ENCODE data around the gene ENAH.

Gene ENAH

GRCh38 chr1:225559902-225560301 lies 93.0 kb downstream of the ENAH start:
- no peaks in the 10 kb centered on the region for H3K27me3 ChIP-seq (ENCODE audit: control insufficient read depth, insufficient read depth, low read length)
- no peak overlapping the region for H3K27ac ChIP-seq (ENCODE audit: low read depth, low read length)
- H3K36me3 ChIP-seq (ENCODE audit: control insufficient read depth, insufficient read depth, low read length), result peaks cover 5% of the 10 kb centered on the region
- no peaks in the 10 kb centered on the region for H3K4me1 ChIP-seq (ENCODE audit: control insufficient read depth, insufficient read depth, low read length)
- H3K9ac ChIP-seq (ENCODE audit: low read length), result no peak overlapping the region
- no peak overlapping the region for H3K4me3 ChIP-seq (ENCODE audit: low read length)

DNA sequence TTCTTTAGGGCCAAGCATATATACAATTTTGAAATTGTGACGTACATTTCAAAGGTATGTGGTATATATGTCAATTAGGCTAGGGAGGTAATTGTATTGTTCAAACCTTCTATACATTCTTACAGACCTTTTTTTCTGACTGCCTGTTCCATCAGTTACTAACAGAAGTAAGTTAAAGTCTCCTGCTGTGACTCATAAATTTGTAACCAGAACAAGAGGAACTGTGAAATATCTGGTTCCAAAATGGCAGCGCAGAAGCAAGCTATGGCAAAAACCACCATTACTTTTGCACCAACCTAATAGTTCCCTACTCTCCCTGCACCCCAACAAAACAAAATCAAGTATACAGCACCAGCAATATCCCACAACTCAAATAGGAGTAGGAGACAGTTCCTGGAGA lies 93.6 kb downstream of the ENAH start:
- Histone ChIP-seq H3K27me3 (ENCODE audit: control insufficient read depth, insufficient read depth, low read length) (no peaks in the 10 kb centered on the region), H3K4me3 (ENCODE audit: low read length) (no peak overlapping the region)

GRCh38 chr1:225556694-225557093 lies 96.2 kb downstream of the ENAH start:
- no peaks in the 10 kb centered on the region for H3K27me3 ChIP-seq (ENCODE audit: control insufficient read depth, insufficient read depth, low read length)
- no peaks in the 10 kb centered on the region for H3K4me1 ChIP-seq (ENCODE audit: control insufficient read depth, insufficient read depth, low read length)
- H3K36me3 ChIP-seq (ENCODE audit: control insufficient read depth, insufficient read depth, low read length), result peaks cover 5% of the 10 kb centered on the region
- H3K4me3 ChIP-seq (ENCODE audit: low read length), result no peak overlapping the region
- H3K9ac ChIP-seq (ENCODE audit: low read length), result no peak overlapping the region
- no peak overlapping the region for H3K27ac ChIP-seq (ENCODE audit: low read depth, low read length)

More for the DNA sequence above, 93.6 kb downstream of the ENAH start:
- Histone ChIP-seq H3K36me3 (ENCODE audit: control insufficient read depth, insufficient read depth, low read length) (peaks cover 5% of the 10 kb centered on the region), H3K4me1 (ENCODE audit: control insufficient read depth, insufficient read depth, low read length) (no peaks in the 10 kb centered on the region), H3K27ac (ENCODE audit: low read depth, low read length) (no peak overlapping the region), H3K9ac (ENCODE audit: low read length) (no peak overlapping the region)

DNA sequence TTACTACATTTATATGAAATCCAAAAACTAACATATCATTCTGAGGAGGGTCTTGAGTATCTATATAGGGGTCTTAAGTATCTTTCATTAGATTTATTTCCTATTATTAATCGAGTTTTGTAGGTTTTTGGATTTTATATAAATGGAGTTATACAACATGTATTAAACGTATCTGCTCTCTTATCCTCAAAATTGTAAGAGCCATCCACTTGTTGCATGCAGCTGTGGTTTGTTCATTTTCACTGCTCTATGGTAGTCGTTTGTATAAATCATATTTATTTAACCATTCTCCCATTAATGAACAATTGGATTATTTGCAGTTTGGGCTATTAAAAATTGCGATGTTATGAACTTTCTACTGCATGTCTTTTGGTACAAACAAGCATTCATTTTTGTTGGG lies 97.1 kb downstream of the ENAH start:
- peaks cover 5% of the 10 kb centered on the region for H3K36me3 ChIP-seq (ENCODE audit: control insufficient read depth, insufficient read depth, low read length)
- no peaks in the 10 kb centered on the region for H3K27me3 ChIP-seq (ENCODE audit: control insufficient read depth, insufficient read depth, low read length)
- no peaks in the 10 kb centered on the region for H3K4me1 ChIP-seq (ENCODE audit: control insufficient read depth, insufficient read depth, low read length)
- H3K4me3 ChIP-seq (ENCODE audit: low read length), result no peak overlapping the region
- H3K9ac ChIP-seq (ENCODE audit: low read length), result no peak overlapping the region
- H3K27ac ChIP-seq (ENCODE audit: low read depth, low read length), result no peak overlapping the region

DNA sequence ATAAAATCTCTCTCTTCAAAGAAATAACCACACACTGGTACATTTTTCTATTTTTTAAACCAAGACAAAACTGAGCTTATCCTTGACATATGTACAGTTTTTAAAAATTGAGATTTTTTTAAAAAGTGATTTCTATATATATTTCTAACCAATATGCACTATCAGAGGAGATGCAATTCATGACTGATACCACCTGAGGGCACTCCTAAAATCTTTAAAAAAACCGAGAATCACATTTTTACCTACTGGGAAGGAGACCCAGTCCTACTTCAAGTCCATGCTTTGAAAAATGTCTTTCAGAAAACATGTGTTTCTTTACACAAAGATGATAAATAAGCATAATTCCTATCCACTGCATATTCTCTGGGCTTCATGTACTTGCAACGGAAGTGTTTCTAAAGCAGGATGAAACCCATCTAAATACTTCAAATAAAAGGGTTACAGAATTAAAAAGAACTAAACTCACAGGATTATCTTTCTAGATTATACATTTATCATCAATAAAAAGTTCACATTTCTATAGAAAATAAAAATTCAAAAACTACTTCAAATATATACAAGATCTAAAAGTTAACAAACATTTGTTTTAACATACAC lies 98.6 kb downstream of the ENAH start:
- no peak overlapping the region for H3K9ac ChIP-seq (ENCODE audit: low read length)
- H3K36me3 ChIP-seq (ENCODE audit: control insufficient read depth, insufficient read depth, low read length), result peaks cover 2% of the 10 kb centered on the region
- H3K27ac ChIP-seq (ENCODE audit: low read depth, low read length), result no peak overlapping the region
- H3K4me3 ChIP-seq (ENCODE audit: low read length), result no peak overlapping the region
- H3K4me1 ChIP-seq (ENCODE audit: control insufficient read depth, insufficient read depth, low read length), result no peaks in the 10 kb centered on the region
- H3K27me3 ChIP-seq (ENCODE audit: control insufficient read depth, insufficient read depth, low read length), result no peaks in the 10 kb centered on the region

DNA sequence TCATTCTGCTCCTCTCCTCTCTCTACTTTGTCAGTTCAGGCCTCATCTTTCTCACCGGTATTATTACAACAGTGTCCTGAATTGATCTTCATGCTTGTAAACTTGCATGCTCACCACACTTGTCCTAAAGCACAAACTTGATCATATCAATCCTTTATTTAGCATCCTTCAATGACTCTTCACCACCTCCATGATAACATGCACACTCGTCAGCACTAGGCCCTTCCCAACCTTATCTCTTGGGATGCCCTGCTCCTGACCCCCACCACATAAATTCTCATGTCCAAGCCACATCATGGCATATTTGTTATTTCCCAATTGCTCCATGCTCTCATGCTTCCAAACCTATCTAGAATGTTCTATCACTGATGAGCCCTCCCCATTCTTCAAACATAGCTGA lies 103.1 kb downstream of the ENAH start:
- Histone ChIP-seq H3K27ac (ENCODE audit: low read depth, low read length) (no peak overlapping the region), H3K36me3 (ENCODE audit: control insufficient read depth, insufficient read depth, low read length) (no peaks in the 10 kb centered on the region), H3K27me3 (ENCODE audit: control insufficient read depth, insufficient read depth, low read length) (no peaks in the 10 kb centered on the region), H3K4me1 (ENCODE audit: control insufficient read depth, insufficient read depth, low read length) (no peaks in the 10 kb centered on the region), H3K4me3 (ENCODE audit: low read length) (no peak overlapping the region), H3K9ac (ENCODE audit: low read length) (no peak overlapping the region)

DNA sequence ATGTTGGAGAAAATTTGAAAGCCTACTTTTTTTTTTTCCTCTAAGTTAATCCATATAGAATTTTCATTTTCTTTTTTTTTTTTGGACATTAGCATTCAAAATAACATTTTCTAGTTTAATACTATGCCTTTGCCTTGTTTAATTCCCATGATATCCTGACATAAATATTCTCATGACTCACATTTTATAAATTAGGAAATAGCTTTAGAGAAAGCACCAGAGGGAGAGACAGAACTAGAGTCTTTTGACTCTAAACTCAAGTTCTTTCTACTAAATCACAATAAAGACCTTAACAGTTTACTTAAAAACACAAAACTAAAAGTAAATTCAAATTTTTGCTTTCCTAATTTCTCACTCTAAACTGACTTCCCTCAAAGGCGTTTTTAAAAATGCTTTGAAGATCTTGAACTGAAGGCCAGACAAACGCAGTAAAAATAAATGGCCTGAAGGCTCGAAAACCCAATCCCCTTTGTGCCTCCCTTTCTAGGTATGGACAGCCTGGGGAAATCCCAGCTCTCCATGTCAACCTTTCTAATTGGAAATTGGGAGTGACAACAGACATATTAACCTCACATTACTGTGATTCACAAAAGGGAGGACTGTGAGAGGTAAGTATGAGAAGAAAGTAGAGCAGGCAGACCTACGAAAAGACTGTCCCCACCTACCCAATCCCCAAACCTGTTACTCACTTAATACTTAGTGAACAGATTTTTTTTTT lies 104.6 kb downstream of the ENAH start:
- Histone ChIP-seq H3K36me3 (ENCODE audit: control insufficient read depth, insufficient read depth, low read length) (no peaks in the 10 kb centered on the region), H3K9ac (ENCODE audit: low read length) (no peak overlapping the region), H3K27ac (ENCODE audit: low read depth, low read length) (no peak overlapping the region), H3K4me3 (ENCODE audit: low read length) (no peak overlapping the region), H3K4me1 (ENCODE audit: control insufficient read depth, insufficient read depth, low read length) (no peaks in the 10 kb centered on the region), H3K27me3 (ENCODE audit: control insufficient read depth, insufficient read depth, low read length) (no peaks in the 10 kb centered on the region)

DNA sequence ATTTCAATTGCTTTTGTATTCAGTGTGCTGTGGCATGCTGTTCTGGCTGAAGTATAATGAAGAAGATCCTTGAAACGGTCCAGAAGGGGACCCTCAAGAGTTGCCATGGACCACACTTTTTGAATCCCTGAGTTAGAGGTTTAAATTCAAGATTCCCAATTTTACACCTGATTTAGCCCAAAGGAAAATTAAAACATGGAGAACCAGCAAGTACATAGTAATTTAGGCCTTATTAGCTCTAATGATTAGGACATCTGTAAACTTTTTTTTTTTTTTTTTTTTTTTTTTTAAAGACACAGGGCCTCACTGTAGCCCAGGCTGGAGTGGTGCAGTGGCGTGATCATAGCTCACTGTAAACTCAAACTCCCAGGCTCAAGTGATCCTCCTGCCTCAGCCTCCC lies 107.3 kb downstream of the ENAH start:
- H3K9ac ChIP-seq (ENCODE audit: low read length), result no peak overlapping the region
- no peak overlapping the region for H3K4me3 ChIP-seq (ENCODE audit: low read length)
- no peaks in the 10 kb centered on the region for H3K36me3 ChIP-seq (ENCODE audit: control insufficient read depth, insufficient read depth, low read length)
- no peaks in the 10 kb centered on the region for H3K4me1 ChIP-seq (ENCODE audit: control insufficient read depth, insufficient read depth, low read length)
- no peaks in the 10 kb centered on the region for H3K27me3 ChIP-seq (ENCODE audit: control insufficient read depth, insufficient read depth, low read length)
- H3K27ac ChIP-seq (ENCODE audit: low read depth, low read length), result no peak overlapping the region

- Histone ChIP-seq H3K4me1 (ENCODE audit: control insufficient read depth, insufficient read depth, low read length) (no peaks in the 10 kb centered on the region), H3K9ac (ENCODE audit: low read length) (no peak overlapping the region), H3K4me3 (ENCODE audit: low read length) (no peak overlapping the region), H3K27ac (ENCODE audit: low read depth, low read length) (no peak overlapping the region), H3K27me3 (ENCODE audit: control insufficient read depth, insufficient read depth, low read length) (no peaks in the 10 kb centered on the region), H3K36me3 (ENCODE audit: control insufficient read depth, insufficient read depth, low read length) (no peaks in the 10 kb centered on the region)
Observed at GRCh38 chr1:225544924-225545323, 108.0 kb downstream of the ENAH start.

GRCh38 chr1:225544263-225544662 lies 108.7 kb downstream of the ENAH start:
- Histone ChIP-seq H3K27ac (ENCODE audit: low read depth, low read length) (no peak overlapping the region), H3K4me3 (ENCODE audit: low read length) (no peak overlapping the region), H3K36me3 (ENCODE audit: control insufficient read depth, insufficient read depth, low read length) (no peaks in the 10 kb centered on the region), H3K27me3 (ENCODE audit: control insufficient read depth, insufficient read depth, low read length) (no peaks in the 10 kb centered on the region), H3K9ac (ENCODE audit: low read length) (no peak overlapping the region), H3K4me1 (ENCODE audit: control insufficient read depth, insufficient read depth, low read length) (no peaks in the 10 kb centered on the region)

DNA sequence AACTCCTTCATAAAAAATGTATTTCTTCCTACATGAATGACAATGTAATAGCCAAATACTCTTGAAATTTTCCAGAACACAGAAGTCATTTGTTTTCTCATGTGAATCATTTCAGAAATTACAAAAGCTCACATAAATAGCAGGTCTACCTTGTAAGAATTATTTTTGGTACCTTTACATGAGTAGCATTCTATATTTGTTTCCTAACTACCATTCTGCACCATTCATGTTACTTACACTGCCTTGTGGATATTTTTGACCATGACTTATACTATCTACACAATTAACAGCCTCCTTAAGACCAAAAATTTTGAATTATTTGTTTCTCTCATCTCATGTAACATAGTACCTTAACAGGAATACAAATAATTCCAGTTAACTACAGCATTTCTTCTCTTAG lies 109.6 kb downstream of the ENAH start:
- Histone ChIP-seq H3K27me3 (ENCODE audit: control insufficient read depth, insufficient read depth, low read length) (no peaks in the 10 kb centered on the region), H3K4me1 (ENCODE audit: control insufficient read depth, insufficient read depth, low read length) (no peaks in the 10 kb centered on the region), H3K27ac (ENCODE audit: low read depth, low read length) (no peak overlapping the region), H3K36me3 (ENCODE audit: control insufficient read depth, insufficient read depth, low read length) (no peaks in the 10 kb centered on the region), H3K4me3 (ENCODE audit: low read length) (no peak overlapping the region), H3K9ac (ENCODE audit: low read length) (no peak overlapping the region)

GRCh38 chr1:225541383-225541782 lies 111.5 kb downstream of the ENAH start:
- no peak overlapping the region for H3K4me3 ChIP-seq (ENCODE audit: low read length)
- H3K9ac ChIP-seq (ENCODE audit: low read length), result no peak overlapping the region
- H3K36me3 ChIP-seq (ENCODE audit: control insufficient read depth, insufficient read depth, low read length), result no peaks in the 10 kb centered on the region
- H3K4me1 ChIP-seq (ENCODE audit: control insufficient read depth, insufficient read depth, low read length), result no peaks in the 10 kb centered on the region
- no peak overlapping the region for H3K27ac ChIP-seq (ENCODE audit: low read depth, low read length)
- no peaks in the 10 kb centered on the region for H3K27me3 ChIP-seq (ENCODE audit: control insufficient read depth, insufficient read depth, low read length)

DNA sequence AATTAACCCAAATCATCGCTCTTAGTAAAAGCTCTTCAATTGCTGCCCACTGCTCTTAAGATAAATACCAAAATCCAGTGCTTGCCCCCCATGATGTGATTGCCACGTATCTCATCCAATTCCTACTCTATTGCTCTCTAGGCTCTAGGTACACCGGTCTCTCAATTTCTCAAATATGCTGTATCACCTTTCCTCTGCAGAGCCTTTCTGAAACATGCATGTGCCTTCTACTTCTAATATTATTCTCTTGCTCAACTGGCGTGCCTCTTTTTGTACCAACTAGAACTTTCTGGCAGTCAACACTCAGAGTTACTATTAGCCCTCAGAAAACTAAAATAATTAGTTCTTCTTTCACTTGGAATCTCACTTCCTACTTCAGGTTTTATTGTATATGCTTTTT lies 113.3 kb downstream of the ENAH start:
- no peak overlapping the region for H3K27ac ChIP-seq (ENCODE audit: low read depth, low read length)
- H3K27me3 ChIP-seq (ENCODE audit: control insufficient read depth, insufficient read depth, low read length), result no peaks in the 10 kb centered on the region
- H3K4me3 ChIP-seq (ENCODE audit: low read length), result no peak overlapping the region
- no peaks in the 10 kb centered on the region for H3K36me3 ChIP-seq (ENCODE audit: control insufficient read depth, insufficient read depth, low read length)
- H3K9ac ChIP-seq (ENCODE audit: low read length), result no peak overlapping the region
- no peaks in the 10 kb centered on the region for H3K4me1 ChIP-seq (ENCODE audit: control insufficient read depth, insufficient read depth, low read length)
